ENCODE data around the gene MON2.
"Not testable (repeated sequence)": the region's sequence is repeated elsewhere in the genome, so short reads cannot be mapped to it uniquely, and the experiment has no call there.

The MON2 gene

DNA sequence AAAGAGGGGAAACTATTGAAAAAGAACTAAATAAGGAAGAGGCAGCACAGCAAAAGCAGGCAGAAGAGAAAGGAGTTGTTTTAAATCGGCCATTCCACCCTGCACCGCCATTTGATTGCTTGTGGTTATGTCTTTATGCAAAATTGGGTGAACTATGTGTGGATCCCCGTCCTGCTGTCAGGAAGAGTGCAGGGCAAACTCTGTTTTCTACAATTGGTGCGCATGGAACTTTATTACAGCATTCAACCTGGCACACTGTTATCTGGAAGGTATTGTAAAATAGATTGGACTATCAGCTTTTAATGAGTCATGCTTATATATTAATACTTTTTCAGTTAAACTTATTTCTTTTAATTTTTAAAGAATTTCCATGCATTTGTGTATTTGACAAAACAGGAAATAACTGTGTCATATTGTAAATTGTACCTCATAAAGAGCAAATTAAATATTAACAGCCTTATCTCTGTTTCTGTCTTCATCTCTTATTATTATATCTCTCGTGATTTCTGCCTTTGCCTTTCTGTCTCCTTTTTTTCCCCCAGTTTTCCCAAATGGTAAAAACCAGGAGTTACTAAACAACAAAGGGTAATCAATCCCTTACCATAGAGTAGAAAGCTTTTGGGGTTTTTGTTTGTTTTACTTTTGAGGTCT is 86.4 kb downstream of the MON2 start:
- DNase-seq, result no peak

- DNase-seq, result not testable (repeated sequence)
Observed at GRCh38 chr12:62559366-62559765, 92.7 kb downstream of the MON2 start.

DNA sequence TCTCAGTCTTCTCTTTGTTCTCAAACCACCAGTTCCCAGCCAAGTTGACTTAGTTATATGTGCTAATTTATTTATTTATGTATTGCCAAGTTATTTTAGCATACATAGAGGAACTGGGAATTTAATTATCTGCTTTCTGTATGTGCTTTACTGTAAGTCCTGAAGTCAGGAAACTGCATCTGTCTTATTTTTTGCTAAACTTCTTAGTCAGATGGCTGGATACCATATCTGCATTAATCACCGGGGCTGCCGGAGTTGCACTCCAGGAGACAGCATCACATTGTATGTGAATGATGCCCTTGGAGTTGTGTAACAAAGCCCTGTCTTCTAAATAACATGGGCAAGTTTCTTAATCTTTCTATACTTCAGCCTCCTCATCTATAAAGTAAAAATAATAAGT is 96.2 kb downstream of the MON2 start:
- DNase-seq, result no peak

DNA sequence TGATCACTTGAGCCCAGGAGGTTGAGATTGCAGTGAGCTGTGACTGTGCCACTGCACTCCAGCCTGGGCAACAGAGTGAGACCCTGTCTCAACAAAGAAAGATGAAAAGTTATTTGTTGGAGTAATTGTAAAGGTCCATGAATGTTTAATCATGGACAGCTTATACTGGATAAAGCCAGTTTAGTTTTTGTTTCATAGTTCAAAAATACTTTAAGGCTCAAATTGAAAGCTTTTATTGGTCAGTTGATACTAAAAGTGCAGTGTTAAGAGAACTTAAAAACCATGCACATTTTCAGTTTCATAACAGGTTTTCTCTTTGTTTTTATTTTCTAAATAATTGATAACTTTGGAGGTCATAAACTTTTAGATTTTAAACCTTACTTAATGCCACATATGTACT is 108.4 kb downstream of the MON2 start:
- DNase-seq, result no peak

DNA sequence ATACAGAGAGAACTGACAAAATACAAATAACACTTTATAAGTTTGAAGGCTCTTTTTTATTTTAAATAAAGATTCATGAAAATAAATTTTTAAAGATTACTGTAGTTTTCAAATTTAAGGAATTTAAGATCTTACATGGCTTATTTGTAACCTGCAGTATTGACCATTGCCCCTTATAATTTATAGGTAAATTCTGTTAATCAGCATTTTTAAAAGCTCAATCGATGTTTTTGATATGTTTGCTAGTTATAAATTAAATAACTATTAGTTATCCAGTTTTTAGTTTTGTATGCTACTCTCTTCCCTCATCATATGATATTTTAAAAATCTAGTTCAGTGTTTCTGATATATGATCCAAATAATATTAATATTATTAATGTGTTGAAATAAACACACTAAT is 109.9 kb downstream of the MON2 start:
- no peak for DNase-seq

GRCh38 chr12:62578726-62579125 is 112.1 kb downstream of the MON2 start:
- DNase-seq, result no peak

DNA sequence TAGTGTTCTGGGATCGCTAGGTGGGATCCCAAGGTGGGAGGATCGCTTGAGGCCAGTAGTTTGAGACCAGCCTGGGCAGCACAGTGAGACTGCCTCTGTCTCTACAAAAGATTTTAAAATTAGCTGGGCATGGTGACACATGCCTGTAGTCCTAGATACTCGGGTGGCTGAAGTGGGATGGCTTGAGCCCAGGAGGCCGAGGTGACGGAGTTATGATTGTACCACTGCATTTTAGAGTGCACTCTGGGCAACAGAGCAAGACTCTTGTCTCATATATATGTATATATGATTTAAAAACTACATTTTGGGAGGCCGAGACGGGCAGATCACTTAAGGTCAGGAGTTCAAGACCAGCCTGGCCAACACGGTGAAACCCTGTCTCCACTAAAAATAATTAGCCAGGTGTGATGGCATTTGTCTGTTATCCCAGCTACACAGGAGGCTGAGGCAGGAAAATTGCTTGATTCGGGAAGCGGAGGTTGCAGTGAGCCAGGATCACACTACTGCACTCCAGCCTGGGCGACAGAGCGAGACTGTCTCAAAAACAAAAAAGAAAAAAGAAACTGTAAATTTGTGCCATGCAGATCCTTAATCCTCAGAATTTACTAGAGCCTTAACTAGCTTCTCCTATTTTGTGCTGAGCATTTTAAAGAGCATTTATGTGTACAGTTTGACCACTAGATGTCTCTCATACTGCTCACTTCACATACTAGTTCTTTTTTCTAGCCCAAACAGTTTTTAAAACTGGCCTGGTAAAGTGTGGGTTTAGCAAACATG is 114.8 kb downstream of the MON2 start:
- peak in 1 of 2 experiments; percentile 74 for DNase-seq

- no peak for DNase-seq
Observed at GRCh38 chr12:62582065-62582366, 115.4 kb downstream of the MON2 start.

DNA sequence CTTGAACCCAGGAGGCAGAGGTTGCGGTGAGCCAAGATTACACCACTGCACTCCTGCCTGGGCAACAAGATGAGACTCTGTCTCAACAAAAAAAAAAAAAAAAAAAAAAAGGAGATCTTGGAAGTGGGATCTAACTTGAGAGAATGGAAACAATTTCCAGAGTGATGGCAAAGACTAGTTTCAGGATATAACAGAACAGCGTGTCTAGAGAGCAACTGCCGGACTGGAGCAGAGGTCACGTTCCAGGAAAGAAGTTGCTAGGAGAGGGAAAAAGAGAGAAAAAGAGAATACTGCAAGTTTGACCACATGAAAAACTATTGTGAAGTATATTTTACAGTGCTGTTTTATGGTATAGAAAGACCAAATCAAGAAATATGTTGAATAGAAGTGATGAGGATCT is 118.0 kb downstream of the MON2 start:
- DNase-seq, result no peak

GRCh38 chr12:62586850-62587249 is 120.2 kb downstream of the MON2 start:
- DNase-seq, result no peak

DNA sequence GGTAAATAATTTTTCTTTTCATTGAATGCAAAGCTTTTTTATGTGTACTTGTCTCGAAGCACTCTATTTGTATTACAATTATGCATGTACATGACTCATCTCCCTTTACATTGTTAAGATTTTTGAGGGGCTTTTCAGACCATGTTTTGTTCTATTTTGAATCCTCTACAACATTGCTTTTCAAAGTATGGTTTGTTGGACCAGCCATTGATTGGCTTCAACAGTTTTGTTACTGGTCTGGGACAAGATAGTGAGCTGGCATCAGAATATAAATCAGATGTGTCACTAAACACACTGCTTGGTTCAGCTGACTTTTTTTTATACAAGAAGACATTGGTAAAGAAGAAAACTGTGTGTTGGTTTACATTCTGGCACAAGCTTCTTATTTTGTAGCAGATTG is 122.3 kb downstream of the MON2 start:
- no peak for DNase-seq

DNA sequence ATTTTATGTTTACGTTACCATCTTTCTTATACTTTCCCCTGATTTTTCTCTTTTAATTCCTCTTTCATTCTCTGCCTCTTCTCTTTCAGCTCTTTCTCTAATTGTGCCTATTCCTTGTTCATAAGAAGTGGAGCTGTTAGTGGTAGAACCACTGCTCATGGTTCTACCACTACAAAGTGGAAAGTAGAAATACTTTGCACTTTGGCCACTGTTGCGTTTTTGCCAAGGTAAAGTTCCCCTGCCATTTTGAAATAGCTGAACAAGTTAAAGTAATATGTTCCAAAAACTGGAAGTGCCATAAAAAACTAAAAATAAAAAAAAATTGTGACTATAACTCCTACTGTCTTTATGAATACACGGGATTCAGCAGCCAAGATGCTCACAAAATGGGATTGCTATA is 130.6 kb downstream of the MON2 start:
- DNase-seq, result no peak

GRCh38 chr12:62598846-62599245 is 132.2 kb downstream of the MON2 start:
- DNase-seq, result no peak

GRCh38 chr12:62599854-62600437 is 133.3 kb downstream of the MON2 start:
- DNase-seq, result peak in 1 of 2 experiments; percentile 23

- DNase-seq, result no peak
Observed at GRCh38 chr12:62601765-62602164, 135.1 kb downstream of the MON2 start.

DNA sequence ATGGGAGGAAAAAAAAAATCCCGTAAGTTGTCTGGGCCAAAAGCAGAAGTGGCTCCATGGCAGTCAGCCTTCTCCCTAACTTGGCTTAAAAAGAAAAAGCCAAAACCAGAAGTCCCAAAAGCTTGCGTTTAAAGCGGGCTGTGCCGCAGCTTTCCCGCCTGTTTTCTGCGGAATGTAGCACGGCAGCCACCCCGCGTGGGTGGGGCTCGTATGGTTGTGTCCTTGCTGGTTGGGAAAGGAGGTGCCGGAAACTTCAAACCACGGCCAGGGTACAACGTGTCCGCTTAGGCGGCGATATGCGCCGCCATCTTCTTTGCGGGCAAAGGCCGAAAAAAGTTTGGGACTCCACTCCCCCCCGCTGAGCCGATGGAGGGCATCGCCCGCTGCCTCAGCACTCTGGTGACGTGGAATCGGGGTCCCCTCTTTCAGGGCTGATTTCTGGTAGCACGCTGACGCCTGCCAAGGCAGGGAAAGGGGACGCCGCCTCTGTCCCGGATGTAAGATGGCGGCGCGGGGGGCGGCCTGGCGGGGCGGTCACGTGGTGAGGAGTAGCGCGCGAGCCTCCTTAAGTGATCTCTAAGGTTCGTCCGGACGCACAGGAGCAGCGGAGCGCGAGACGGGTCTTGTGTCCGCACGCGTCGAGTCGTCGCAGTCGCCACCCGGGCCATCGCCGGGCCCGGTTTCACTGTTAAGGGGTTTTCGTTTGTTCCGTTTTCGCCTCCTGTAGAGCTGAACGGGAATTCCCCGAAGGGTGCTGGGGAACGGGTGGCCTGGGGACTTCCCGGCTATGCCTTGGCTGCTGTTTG is 135.8 kb downstream of the MON2 start:
- peak; percentile 94 to 97 for DNase-seq

- DNase-seq, result peak; percentile 74 to 78
Observed at GRCh38 chr12:62603061-62603810, 136.6 kb downstream of the MON2 start.

GRCh38 chr12:62603811-62604098 is 137.1 kb downstream of the MON2 start:
- peak in 1 of 2 experiments; percentile 46 for DNase-seq

DNA sequence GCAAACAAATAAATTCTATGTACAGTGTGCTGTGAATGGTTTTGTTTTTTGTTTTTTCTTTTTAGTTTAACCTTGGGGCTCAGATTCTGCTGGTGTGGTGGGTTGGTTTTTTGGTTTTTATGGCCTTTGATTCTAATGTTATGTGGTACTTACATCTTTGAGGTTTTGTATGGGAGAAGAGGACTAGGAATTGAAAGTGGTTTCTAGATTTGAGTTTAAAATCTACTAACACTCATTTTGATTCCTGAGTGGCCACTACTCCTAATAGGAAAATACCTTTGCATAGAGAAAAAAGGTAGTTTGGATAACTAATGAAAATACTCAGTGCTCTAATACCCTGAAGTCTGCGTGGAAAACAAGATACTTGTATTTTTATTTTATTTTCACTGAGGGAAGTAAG is 137.7 kb downstream of the MON2 start:
- DNase-seq, result no peak

DNA sequence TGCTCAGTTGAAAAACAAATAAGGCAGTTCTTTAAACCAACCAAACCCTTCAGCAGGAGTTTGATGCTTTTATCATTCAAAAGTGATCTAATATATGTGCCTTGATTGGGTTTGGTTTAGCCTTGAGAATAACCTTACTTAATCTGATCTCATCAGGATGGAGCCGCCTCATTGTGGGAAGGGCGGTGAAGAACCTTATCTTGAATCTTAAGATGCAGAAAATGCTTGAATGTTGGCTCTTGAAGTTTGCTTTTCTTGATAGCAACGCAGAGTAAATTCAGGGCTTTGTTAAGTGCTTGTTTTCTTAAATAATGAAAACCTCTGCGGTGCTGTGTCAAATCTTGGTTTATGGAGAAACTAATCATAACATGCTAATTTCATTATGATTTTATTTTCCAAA is 138.2 kb downstream of the MON2 start:
- DNase-seq, result peak in 1 of 2 experiments; percentile 22

GRCh38 chr12:62605981-62606380 is 139.4 kb downstream of the MON2 start:
- DNase-seq, result no peak

DNA sequence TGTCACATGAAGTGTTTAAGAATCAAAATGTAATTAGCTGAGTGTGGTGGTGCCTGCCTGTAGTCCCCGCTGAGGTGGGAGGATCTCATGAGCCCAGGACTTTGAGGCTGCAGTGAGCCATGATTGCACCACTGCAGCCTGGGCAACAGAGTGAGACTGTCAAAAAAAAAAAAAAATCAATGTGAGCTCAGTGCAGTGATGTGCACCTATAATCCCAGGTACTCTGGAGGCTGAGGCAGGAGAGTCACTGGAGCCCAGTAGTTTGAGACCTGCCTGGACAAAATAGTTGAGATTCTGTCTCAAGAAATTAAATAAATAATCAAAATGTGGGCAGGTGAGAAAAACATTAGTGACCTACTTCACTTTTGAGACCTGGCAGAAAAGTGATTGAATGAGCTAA is 140.0 kb downstream of the MON2 start:
- DNase-seq, result no peak

DNA sequence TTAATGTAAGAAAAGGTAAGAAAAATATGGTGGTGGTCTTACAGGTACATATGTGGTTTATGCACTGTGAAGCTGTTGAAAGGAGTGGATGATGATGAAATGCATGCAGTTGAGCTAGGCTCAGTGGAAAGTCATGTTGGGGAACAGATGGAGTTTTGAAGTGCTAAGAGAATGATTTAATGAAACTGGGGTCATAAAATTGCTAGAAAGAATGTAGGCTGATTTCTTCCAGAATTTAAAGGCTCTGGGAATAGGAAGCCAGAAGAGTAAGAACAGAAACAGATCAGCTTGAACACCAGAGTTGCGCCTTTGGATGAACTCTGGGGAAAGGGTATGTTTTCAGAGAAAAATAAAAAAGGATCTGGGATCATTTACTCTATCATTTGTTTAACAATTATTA is 146.5 kb downstream of the MON2 start:
- DNase-seq, result no peak
